ENCODE results near the gene DOC2B. TPM values are rescaled to one million over a fixed set of nuclear protein-coding genes. Genes with fewer than 3 reads are reported as not detected.
"Not testable (repeated sequence)": the region's sequence is repeated elsewhere in the genome, so short reads cannot be mapped to it uniquely, and the experiment has no call there.

The DOC2B gene
- total and polyA plus RNA-seq, 7 donors = 0.46 to 12.5 (median 4.9) TPM

GRCh38 chr17:208429-208828 lies 27.0 kb upstream of the DOC2B start:
- no peak overlapping the region for H3K27ac ChIP-seq
- intact Hi-C loops (cut with DNase I) = no loop called here
- no peaks in the 10 kb centered on the region for H3K9me3 ChIP-seq
- TF ChIP-seq EP300 (IDR thresholded peaks at IDR 0.05) (no peak), POLR2A (IDR thresholded peaks at IDR 0.05) (no peak), POLR2AphosphoS5 (IDR thresholded peaks at IDR 0.05) (no peak), CTCF (IDR thresholded peaks at IDR 0.05) (no peak)
- no peaks in the 10 kb centered on the region for H3K36me3 ChIP-seq
- H3K27me3 ChIP-seq = peaks cover 0 to 19% (median 0%) of the 10 kb centered on the region in 3 donors
- 21 to 68% methylated on average over 8 of the region's 8 CpGs for WGBS, 2 donors
- no peaks in the 10 kb centered on the region for H3K4me1 ChIP-seq
- DNase-seq = peak; percentile 54
- H3K4me3 ChIP-seq = no peak overlapping the region

GRCh38 chr17:207775-208174 lies 26.3 kb upstream of the DOC2B start:
- Histone ChIP-seq H3K36me3 (no peaks in the 10 kb centered on the region), H3K9me3 (no peaks in the 10 kb centered on the region), H3K4me1 (no peaks in the 10 kb centered on the region), H3K27ac (no peak overlapping the region), H3K27me3 (peaks cover 0 to 19% (median 0%) of the 10 kb centered on the region in 3 donors), H3K4me3 (no peak overlapping the region)
- intact Hi-C loops (cut with DNase I) = no loop called here
- 71 to 87% methylated on average over 8 of the region's 8 CpGs for WGBS, 2 donors
- DNase-seq = no peak
- TF ChIP-seq POLR2AphosphoS5 (IDR thresholded peaks at IDR 0.05) (no peak), POLR2A (IDR thresholded peaks at IDR 0.05) (no peak), EP300 (IDR thresholded peaks at IDR 0.05) (no peak), CTCF (IDR thresholded peaks at IDR 0.05) (no peak)

GRCh38 chr17:206941-207560 lies 25.6 kb upstream of the DOC2B start:
- Histone ChIP-seq H3K4me1 (no peaks in the 10 kb centered on the region), H3K27ac (no peak overlapping the region), H3K4me3 (no peak overlapping the region), H3K36me3 (no peaks in the 10 kb centered on the region), H3K27me3 (peaks cover 0 to 24% (median 0%) of the 10 kb centered on the region in 3 donors), H3K9me3 (no peaks in the 10 kb centered on the region)
- DNase-seq = peak; percentile 55
- WGBS, 2 donors = 83 to 97% methylated on average over 37 of the region's 37 CpGs
- no peak for TF ChIP-seq CTCF (IDR thresholded peaks at IDR 0.05)
- no peak for TF ChIP-seq POLR2AphosphoS5 (IDR thresholded peaks at IDR 0.05)
- no peak for TF ChIP-seq POLR2A (IDR thresholded peaks at IDR 0.05)
- TF ChIP-seq EP300 (IDR thresholded peaks at IDR 0.05) = no peak
- intact Hi-C loops (cut with DNase I) = no loop called here

- DNase-seq; H3K4me3 ChIP-seq; H3K4me1 ChIP-seq; intact Hi-C loops (cut with DNase I); H3K9me3 ChIP-seq; H3K36me3 ChIP-seq; H3K27ac ChIP-seq: not testable (repeated sequence)
- H3K27me3 ChIP-seq = peaks cover 0 to 28% (median 0%) of the 10 kb centered on the region in 3 donors
- WGBS, 2 donors = 94 to 97% methylated on average over 27 of the region's 27 CpGs
Observed at GRCh38 chr17:206484-206883, 25.0 kb upstream of the DOC2B start.

DNA sequence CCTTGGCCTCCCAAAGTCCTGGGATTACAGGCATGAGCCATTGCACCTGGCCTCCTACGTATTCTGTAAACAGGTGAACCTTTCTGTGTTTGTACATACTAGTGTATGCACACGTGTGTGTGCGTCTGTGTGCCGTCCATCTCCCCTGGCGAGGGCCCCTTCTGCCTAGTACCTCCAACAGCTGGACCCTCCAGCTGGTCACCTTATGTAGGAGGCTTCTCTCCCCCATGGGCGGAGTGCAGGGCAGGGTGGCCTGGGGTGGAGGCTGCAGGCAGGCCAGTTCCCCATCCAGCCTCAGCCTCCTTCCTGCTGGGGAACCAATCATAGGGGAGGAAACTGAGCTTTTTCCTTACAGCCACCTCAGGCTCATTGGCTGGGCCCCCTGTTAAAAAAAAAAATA lies 24.4 kb upstream of the DOC2B start:
- DNase-seq = peak; percentile 44
- H3K4me3 ChIP-seq = no peak overlapping the region
- TF ChIP-seq CTCF (IDR thresholded peaks at IDR 0.05) = no peak
- H3K4me1 ChIP-seq = no peaks in the 10 kb centered on the region
- H3K36me3 ChIP-seq = no peaks in the 10 kb centered on the region
- intact Hi-C loops (cut with DNase I) = no loop called here
- H3K27ac ChIP-seq = no peak overlapping the region
- H3K9me3 ChIP-seq = no peaks in the 10 kb centered on the region
- 76 to 84% methylated on average over 6 of the region's 6 CpGs for WGBS, 2 donors
- peaks cover 0 to 28% (median 0%) of the 10 kb centered on the region in 3 donors for H3K27me3 ChIP-seq

Measured in sigmoid colon (tissue), 7 donors.